HEK293T (cell line): ENCODE data around the gene MMP19.

Experiments used
- CTCF ChIA-PET: fragments of 350-600 bp; formaldehyde crosslinking; extraction: SDS; loops from one replicate; lab custom pipeline; 2021; ENCODE audit warnings: antibody characterized with exemption, inconsistent platforms; lab: Yijun Ruan, JAX
- POLR2A ChIA-PET: fragments of 350-600 bp; formaldehyde crosslinking; extraction: SDS; loops from one replicate; lab custom pipeline; 2020; ENCODE audit warnings: antibody characterized with exemption, inconsistent platforms; lab: Yijun Ruan, JAX
- DNase-seq: peaks from one replicate; pipeline ENCODE4 v3.0.0; 2012; ENCODE audit warnings: mixed read lengths; ENCODE audit errors: extremely low spot score
- ARNT ChIP-seq: fragments of 450-650 bp; IDR thresholded peaks from 2 replicates; pipeline ENCODE4 v1.6.1; 2017; ENCODE audit warnings: mild to moderate bottlenecking
- BHLHE40 ChIP-seq: fragments of 450-650 bp; IDR thresholded peaks from 2 replicates; pipeline ENCODE4 v1.6.1; 2016; ENCODE audit warnings: mild to moderate bottlenecking, moderate library complexity, borderline replicate concordance
- CTBP1 ChIP-seq: fragments of 450-650 bp; IDR thresholded peaks from 2 replicates; pipeline ENCODE4 v1.6.1; 2016; ENCODE audit warnings: borderline replicate concordance
- ELF4 ChIP-seq: fragments of 450-650 bp; IDR thresholded peaks from 2 replicates; pipeline ENCODE4 v1.6.1; 2017; ENCODE audit warnings: antibody characterized with exemption
- FOXA1 ChIP-seq: fragments of 450-650 bp; IDR thresholded peaks from 2 replicates; pipeline ENCODE4 v1.6.1; 2016; ENCODE audit warnings: mild to moderate bottlenecking
- FOXK2 ChIP-seq: fragments of 450-650 bp; IDR thresholded peaks from 2 replicates; pipeline ENCODE4 v1.6.1; 2016; ENCODE audit warnings: mild to moderate bottlenecking
- FOXM1 ChIP-seq: fragments of 450-650 bp; IDR thresholded peaks from 2 replicates; pipeline ENCODE4 v1.6.1; 2017; ENCODE audit warnings: mild to moderate bottlenecking, borderline replicate concordance
- HDGF ChIP-seq: fragments of 450-650 bp; IDR thresholded peaks from 2 replicates; pipeline ENCODE4 v1.6.1; 2017; ENCODE audit warnings: antibody characterized with exemption, borderline replicate concordance
- L3MBTL2 ChIP-seq: fragments of 450-650 bp; conservative IDR thresholded peaks from 2 replicates; pipeline ENCODE4 v1.6.1; 2016; ENCODE audit warnings: mild to moderate bottlenecking
- LEF1 ChIP-seq: fragments of 450-650 bp; IDR thresholded peaks from 2 replicates; pipeline ENCODE4 v1.6.1; 2017; ENCODE audit warnings: mild to moderate bottlenecking, borderline replicate concordance
- NFRKB ChIP-seq: fragments of 450-650 bp; IDR thresholded peaks from 2 replicates; pipeline ENCODE4 v1.6.1; 2016; ENCODE audit warnings: mild to moderate bottlenecking, moderate library complexity
- SP1 ChIP-seq: fragments of 450-650 bp; IDR thresholded peaks from 2 replicates; pipeline ENCODE4 v1.6.1; 2017
- SUZ12 ChIP-seq: fragments of 450-650 bp; IDR thresholded peaks from 2 replicates; pipeline ENCODE4 v1.6.1; 2016; ENCODE audit warnings: mild to moderate bottlenecking
- TARDBP ChIP-seq: fragments of 450-650 bp; IDR thresholded peaks from 2 replicates; pipeline ENCODE4 v1.6.1; 2016
- ZNF384 ChIP-seq: fragments of 450-650 bp; IDR thresholded peaks from 2 replicates; pipeline ENCODE4 v1.6.1; 2016
- TF ChIP-seq, protein P1 (sequence below): fragments of 450-650 bp; IDR thresholded peaks from 2 replicates; pipeline ENCODE4 v1.6.1; 2016

Gene MMP19, protein sequence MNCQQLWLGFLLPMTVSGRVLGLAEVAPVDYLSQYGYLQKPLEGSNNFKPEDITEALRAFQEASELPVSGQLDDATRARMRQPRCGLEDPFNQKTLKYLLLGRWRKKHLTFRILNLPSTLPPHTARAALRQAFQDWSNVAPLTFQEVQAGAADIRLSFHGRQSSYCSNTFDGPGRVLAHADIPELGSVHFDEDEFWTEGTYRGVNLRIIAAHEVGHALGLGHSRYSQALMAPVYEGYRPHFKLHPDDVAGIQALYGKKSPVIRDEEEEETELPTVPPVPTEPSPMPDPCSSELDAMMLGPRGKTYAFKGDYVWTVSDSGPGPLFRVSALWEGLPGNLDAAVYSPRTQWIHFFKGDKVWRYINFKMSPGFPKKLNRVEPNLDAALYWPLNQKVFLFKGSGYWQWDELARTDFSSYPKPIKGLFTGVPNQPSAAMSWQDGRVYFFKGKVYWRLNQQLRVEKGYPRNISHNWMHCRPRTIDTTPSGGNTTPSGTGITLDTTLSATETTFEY

DNA sequence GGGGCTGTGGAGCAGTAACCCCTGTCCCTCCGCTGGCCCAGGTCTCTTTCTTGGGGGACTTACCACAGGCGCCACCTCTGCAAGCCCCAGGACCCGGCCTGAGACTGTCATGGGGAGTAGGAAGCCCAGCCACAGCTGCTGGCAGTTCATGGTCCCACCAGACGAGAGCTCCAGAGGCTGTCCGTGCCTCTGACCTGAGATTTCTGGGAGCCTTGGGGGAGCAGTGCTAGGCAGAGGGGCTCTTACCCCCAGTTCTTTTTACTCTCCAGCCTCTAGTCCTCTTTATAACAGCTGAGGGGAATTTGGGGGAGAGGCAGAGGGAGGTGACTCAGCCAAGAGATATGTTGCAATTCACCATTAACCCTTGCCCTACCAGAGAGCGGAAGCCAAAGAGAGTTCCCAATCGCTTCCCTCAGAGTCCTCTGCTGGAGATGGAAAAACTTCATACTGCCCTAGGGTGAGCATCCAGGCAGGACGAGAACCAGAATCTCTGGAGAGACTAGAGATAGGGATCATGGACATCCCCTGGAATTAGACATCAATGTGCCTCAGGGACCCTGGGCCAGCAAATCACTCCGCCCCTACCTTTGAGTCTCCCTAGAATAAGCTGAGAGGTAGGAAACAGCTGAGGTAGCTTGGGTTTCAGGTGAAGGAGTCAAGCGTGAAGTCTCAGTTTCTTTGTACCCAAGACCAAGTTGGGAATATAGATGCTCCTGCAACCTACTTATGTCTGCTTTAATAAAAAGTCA lies at the start of gene MMP19:
Gene MMP19, minus strand, starts transcription at position 256 of the 749 bp plus-strand sequence. Its CDS starts 106 bp downstream, at position 150.
- no peak for DNase-seq
- CTCF ChIA-PET: interaction anchor here (0.6 kb wide), 1 partner anchor 105 kb away, joined by 3 read pairs; no protein-coding TSS in a partner anchor
- TF ChIP-seq TARDBP: no peak
- TF ChIP-seq SUZ12: no peak
- no peak for TF ChIP-seq ELF4
- no peak for TF ChIP-seq NFRKB
- TF ChIP-seq ARNT: no peak
- no peak for TF ChIP-seq FOXA1
- no peak for TF ChIP-seq ZNF384
- TF ChIP-seq BHLHE40: no peak
- POLR2A ChIA-PET: interaction anchor here (1.7 kb wide), 1 partner anchor 13 kb away, joined by 16 read pairs; the partner anchor contains the start of gene DNAJC14

DNA sequence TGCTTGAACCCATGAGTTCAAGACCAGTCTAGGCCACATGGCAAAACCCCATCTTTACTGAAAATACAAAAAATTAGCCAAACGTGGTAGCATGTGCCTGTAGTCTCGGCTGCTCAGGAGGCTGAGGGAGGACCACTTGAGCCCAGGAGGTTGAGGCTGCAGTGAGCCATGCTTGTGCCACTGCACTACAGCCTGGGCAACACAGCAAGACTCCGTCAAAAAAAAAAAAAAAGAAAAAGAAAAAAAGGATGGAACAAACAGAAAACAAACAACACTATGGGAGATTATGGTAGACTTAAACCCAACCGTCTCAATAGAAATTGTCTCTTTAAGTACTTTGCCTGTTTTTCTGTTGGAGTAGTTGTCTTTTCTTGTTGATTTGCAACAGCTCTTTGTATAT lies 48.6 kb upstream of the MMP19 start:
- CTCF ChIA-PET: no interaction called here
- POLR2A ChIA-PET: no interaction called here
- TF ChIP-seq FOXK2: no peak
- TF ChIP-seq FOXA1: no peak
- no peak for TF ChIP-seq L3MBTL2
- no peak for TF ChIP-seq TARDBP
- no peak for TF ChIP-seq SUZ12
- TF ChIP-seq FOXM1: no peak
- TF ChIP-seq CTBP1: no peak
- TF ChIP-seq ARNT: no peak
- TF ChIP-seq HDGF: no peak
- no peak for TF ChIP-seq ELF4
- TF ChIP-seq, protein P1, sequence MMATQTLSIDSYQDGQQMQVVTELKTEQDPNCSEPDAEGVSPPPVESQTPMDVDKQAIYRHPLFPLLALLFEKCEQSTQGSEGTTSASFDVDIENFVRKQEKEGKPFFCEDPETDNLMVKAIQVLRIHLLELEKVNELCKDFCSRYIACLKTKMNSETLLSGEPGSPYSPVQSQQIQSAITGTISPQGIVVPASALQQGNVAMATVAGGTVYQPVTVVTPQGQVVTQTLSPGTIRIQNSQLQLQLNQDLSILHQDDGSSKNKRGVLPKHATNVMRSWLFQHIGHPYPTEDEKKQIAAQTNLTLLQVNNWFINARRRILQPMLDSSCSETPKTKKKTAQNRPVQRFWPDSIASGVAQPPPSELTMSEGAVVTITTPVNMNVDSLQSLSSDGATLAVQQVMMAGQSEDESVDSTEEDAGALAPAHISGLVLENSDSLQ: no peak
- no peak for DNase-seq

DNA sequence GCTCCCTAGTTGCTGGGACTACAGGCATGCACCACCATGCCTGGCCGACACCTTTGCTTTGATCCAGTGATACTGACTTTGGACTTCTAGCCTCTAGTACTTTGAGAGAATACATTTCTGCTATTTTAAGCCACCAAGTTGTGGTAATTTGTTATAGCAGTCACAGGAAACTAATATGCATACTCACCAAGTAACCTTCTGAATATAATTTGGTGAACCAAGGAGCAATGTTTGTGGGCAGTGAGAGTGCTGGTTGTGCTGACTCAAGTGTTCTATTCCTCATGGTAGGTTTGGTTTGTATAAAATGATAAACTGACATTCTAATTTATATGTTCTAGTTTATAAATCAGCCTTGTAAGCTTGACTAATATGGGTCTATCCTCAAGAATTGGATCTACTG lies 42.4 kb upstream of the MMP19 start:
- no peak for DNase-seq
- ChIA-PET CTCF (no interaction called here), POLR2A (interaction anchor here (0.7 to 1.9 kb wide), 2 partner anchors 42 to 49 kb away, joined by 4 to 7 read pairs; partner anchors contain the start of gene PYM1)
- TF ChIP-seq SP1 (no peak), ARNT (no peak), CTBP1 (no peak), NFRKB (no peak), TARDBP (no peak), LEF1 (no peak), FOXK2 (no peak), HDGF (no peak), ELF4 (no peak), FOXM1 (no peak), BHLHE40 (no peak), FOXA1 (no peak), ZNF384 (no peak), L3MBTL2 (no peak), SUZ12 (no peak)
- TF ChIP-seq, protein P1: no peak

DNA sequence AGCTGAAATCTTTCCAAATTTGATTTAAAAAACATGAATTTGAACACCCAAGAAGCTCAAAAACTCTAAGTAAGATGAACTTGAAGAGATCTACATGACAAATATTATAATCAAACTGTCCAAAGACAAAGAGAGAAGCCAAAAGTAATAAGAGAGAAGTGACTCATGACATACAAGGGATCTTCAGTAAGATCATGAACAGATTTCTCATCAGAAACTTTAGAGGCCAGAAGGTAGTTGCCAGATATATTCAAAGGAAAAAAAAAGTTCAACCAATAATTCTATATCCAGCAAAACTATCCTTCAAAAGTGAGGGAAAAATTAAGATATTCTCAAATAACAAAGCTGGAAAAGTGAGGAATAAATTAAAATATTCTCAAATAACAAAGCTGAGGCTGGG lies 35.1 kb upstream of the MMP19 start:
- no peak for DNase-seq
- ChIA-PET POLR2A (no interaction called here), CTCF (no interaction called here)
- no peak for TF ChIP-seq FOXA1
- no peak for TF ChIP-seq SP1
- no peak for TF ChIP-seq SUZ12
- TF ChIP-seq, protein P1: no peak
- TF ChIP-seq NFRKB: no peak
- no peak for TF ChIP-seq HDGF
- no peak for TF ChIP-seq BHLHE40
- no peak for TF ChIP-seq ARNT
- TF ChIP-seq L3MBTL2: no peak
- TF ChIP-seq ZNF384: no peak
- no peak for TF ChIP-seq FOXK2
- no peak for TF ChIP-seq LEF1
- no peak for TF ChIP-seq FOXM1
- TF ChIP-seq TARDBP: no peak
- TF ChIP-seq ELF4: no peak
- no peak for TF ChIP-seq CTBP1

DNA sequence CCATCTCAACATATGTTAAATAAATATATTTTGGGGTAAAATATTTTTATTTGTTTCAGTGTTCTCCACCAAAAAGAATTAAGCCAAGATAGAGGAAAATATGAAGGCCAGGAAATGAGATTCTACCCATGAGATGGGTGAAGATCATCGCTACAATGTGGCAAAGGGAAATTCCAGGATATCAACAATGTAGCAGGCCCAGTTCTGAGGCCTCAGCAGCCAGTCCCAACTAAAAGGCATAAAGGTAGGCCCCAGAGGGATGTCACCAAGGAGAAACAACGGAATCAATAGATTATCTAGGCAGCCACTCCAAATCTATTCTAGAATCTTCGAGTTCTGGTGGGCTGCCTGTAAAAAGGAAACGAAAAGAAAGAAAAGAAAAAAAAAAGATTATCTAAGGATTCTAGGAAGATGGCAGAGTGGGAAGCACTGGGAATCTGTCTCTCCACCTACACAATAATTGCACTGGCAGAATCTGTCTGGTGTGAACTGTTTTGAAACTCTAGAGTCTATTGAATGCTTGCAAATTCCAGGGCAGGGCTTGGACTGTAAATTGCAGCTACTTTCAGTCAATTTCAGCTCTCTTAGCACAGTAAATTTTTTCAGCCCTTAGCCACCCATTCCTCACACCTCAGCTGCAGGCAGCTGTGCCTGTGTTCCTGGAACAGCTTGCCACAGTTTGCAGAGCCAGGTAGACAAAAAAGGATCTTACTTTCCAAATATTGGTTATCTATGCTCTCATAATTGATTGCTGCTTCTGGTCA lies 33.1 kb upstream of the MMP19 start:
- DNase-seq: no peak
- CTCF ChIA-PET: interaction anchor here (0.7 kb wide), 1 partner anchor 52 kb away, joined by 3 read pairs; the partner anchor contains the start of gene PYM1
- TF ChIP-seq BHLHE40 (no peak), SUZ12 (no peak), FOXK2 (no peak), SP1 (no peak), ZNF384 (no peak), FOXA1 (no peak), HDGF (no peak), CTBP1 (no peak), NFRKB (no peak), L3MBTL2 (no peak)
- TF ChIP-seq, protein P1: no peak
- POLR2A ChIA-PET: no interaction called here
